GM19099 (cell line): ENCODE data around the gene EIF4G3.

ENCODE experiments used
- POLR2A ChIP-seq: IDR thresholded peaks from 3 replicates; pipeline ENCODE4 v1.6.1; 2011; ENCODE audit warnings: low read depth; ENCODE audit not compliant: insufficient read length; ENCODE audit errors: extremely low read depth

Gene EIF4G3

GRCh38 chr1:20787029-20787839 lies 389.5 kb downstream of the EIF4G3 start, which contains the start of gene HP1BP3:
Gene HP1BP3, minus strand, starts transcription at chr1:20787307. Its CDS starts 6,867 bp downstream, at chr1:20780440.
- TF ChIP-seq POLR2A, result peak; percentile 83

GRCh38 chr1:20786253-20787028 lies 390.3 kb downstream of the EIF4G3 start:
- TF ChIP-seq POLR2A, result peak; percentile 85

- TF ChIP-seq POLR2A, result no peak
Observed at GRCh38 chr1:20785907-20786252, 390.8 kb downstream of the EIF4G3 start.

- TF ChIP-seq POLR2A, result no peak
Observed at GRCh38 chr1:20775700-20776099, 401.0 kb downstream of the EIF4G3 start.

- no peak for TF ChIP-seq POLR2A
Observed at GRCh38 chr1:20771780-20772179, 404.9 kb downstream of the EIF4G3 start.

- no peak for TF ChIP-seq POLR2A
Observed at GRCh38 chr1:20770314-20771087, 406.2 kb downstream of the EIF4G3 start.

- no peak for TF ChIP-seq POLR2A
Observed at GRCh38 chr1:20767271-20767670, 409.4 kb downstream of the EIF4G3 start.

- TF ChIP-seq POLR2A, result no peak
Observed at GRCh38 chr1:20763417-20763816, 413.3 kb downstream of the EIF4G3 start.

- no peak for TF ChIP-seq POLR2A
Observed at GRCh38 chr1:20760322-20760721, 416.4 kb downstream of the EIF4G3 start.
